GM23338 (cell line): ENCODE data around the gene HNF1B. TPM values are rescaled to one million over a fixed set of nuclear protein-coding genes. Genes with fewer than 3 reads are reported as not detected.

Experiments
- ATAC-seq: fragments of 200-7000 bp; cut with Tn5 transposase; 3 replicates; pipeline ENCODE4 v1.9.1; 2020
- DNase-seq: peaks from one replicate; pipeline ENCODE4 v3.0.0-alpha.2; 2015; ENCODE audit warnings: low spot score
- H2AFZ ChIP-seq: fragments of 200-600 bp; sonication (generic); 2 replicates; pipeline ENCODE4 v1.8.0; 2016; ENCODE audit warnings: antibody characterized with exemption, mild to moderate bottlenecking, moderate library complexity
- H3F3A ChIP-seq: fragments of 200-600 bp; sonication (generic); replicated peaks from 2 replicates; pipeline ENCODE4 v1.8.0; 2017; ENCODE audit warnings: antibody characterized with exemption, mixed run types, low read depth
- H3K27ac ChIP-seq: fragments of 200-600 bp; sonication (generic); 2 replicates; pipeline ENCODE4 v1.6.1; 2016; ENCODE audit warnings: low read depth
- H3K27me3 ChIP-seq: fragments of 200-600 bp; sonication (generic); 2 replicates; pipeline ENCODE4 v1.8.0; 2016; ENCODE audit warnings: mild to moderate bottlenecking, mixed run types, moderate library complexity; ENCODE audit not compliant: insufficient read depth
- H3K36me3 ChIP-seq: fragments of 200-600 bp; sonication (generic); 2 replicates; pipeline ENCODE4 v1.8.0; 2016; ENCODE audit warnings: mild to moderate bottlenecking; ENCODE audit not compliant: insufficient read depth
- H3K4me1 ChIP-seq: fragments of 200-600 bp; sonication (generic); 2 replicates; pipeline ENCODE4 v1.8.0; 2016; ENCODE audit warnings: mild to moderate bottlenecking, moderate library complexity; ENCODE audit not compliant: insufficient read depth
- H3K4me2 ChIP-seq: fragments of 200-600 bp; sonication (generic); 2 replicates; pipeline ENCODE4 v1.7.1; 2017; ENCODE audit warnings: mixed run types
- H3K4me3 ChIP-seq: fragments of 200-600 bp; sonication (generic); 2 replicates; pipeline ENCODE4 v1.6.1; 2016; ENCODE audit warnings: mixed run types
- H3K79me2 ChIP-seq: fragments of 200-600 bp; sonication (generic); replicated peaks from 2 replicates; pipeline ENCODE4 v1.8.0; 2017; ENCODE audit warnings: mild to moderate bottlenecking; ENCODE audit not compliant: insufficient read depth
- H3K9me2 ChIP-seq: fragments of 200-600 bp; sonication (generic); 2 replicates; pipeline ENCODE4 v1.8.0; 2017; ENCODE audit not compliant: insufficient read depth
- H4K20me1 ChIP-seq: fragments of 200-600 bp; sonication (generic); replicated peaks from 2 replicates; pipeline ENCODE4 v1.8.0; 2017; ENCODE audit warnings: mild to moderate bottlenecking; ENCODE audit not compliant: insufficient read depth
- H3K27ac Mint-ChIP-seq: 2 replicates; pipeline ENCODE4 v1.8.0; 2020; ENCODE audit warnings: inconsistent platforms, mild to moderate bottlenecking, moderate library complexity, mixed read lengths
- H3K27me3 Mint-ChIP-seq: 3 replicates; pipeline ENCODE4 v1.8.0; 2022; ENCODE audit warnings: low read depth, mild to moderate bottlenecking, moderate library complexity, mixed read lengths, inconsistent platforms; ENCODE audit not compliant: insufficient read depth, poor library complexity
- H3K36me3 Mint-ChIP-seq: 3 replicates; pipeline ENCODE4 v1.8.0; 2021; ENCODE audit warnings: low read depth, mild to moderate bottlenecking, inconsistent platforms, moderate library complexity, mixed read lengths
- H3K4me1 Mint-ChIP-seq: 3 replicates; pipeline ENCODE4 v1.8.0; 2020; ENCODE audit warnings: mild to moderate bottlenecking, inconsistent platforms, mixed read lengths
- H3K4me3 Mint-ChIP-seq: 3 replicates; pipeline ENCODE4 v1.8.0; 2021; ENCODE audit warnings: moderate library complexity, mild to moderate bottlenecking, inconsistent platforms, mixed read lengths
- H3K9me3 Mint-ChIP-seq: 3 replicates; pipeline ENCODE4 v1.8.0; 2020; ENCODE audit warnings: moderate library complexity, mild to moderate bottlenecking, inconsistent platforms, mixed read lengths
- CREB1 ChIP-seq: fragments of 250-450 bp; sonication (Bioruptor Pico); IDR thresholded peaks from 2 replicates; pipeline ENCODE4 v1.5.0; 2020; ENCODE audit warnings: low read depth, mild to moderate bottlenecking, moderate library complexity
- CTCF ChIP-seq, 2 experiments: fragments of 200-600 bp in 1 of 2; sonication (generic) in 1 of 2; conservative IDR thresholded peaks; 2 replicates each; pipeline versions ENCODE4 v1.5.1 to v1.6.1; 2016 to 2017; ENCODE audit warnings: antibody characterized with exemption in 2 of 2, low read depth in 2 of 2, mild to moderate bottlenecking in 2 of 2, moderate library complexity in 1 of 2
- ETS1 ChIP-seq: IDR thresholded peaks from 2 replicates; pipeline ENCODE4 v1.6.1; 2016; ENCODE audit warnings: antibody characterized with exemption
- EZH2 ChIP-seq: fragments of 200-600 bp; sonication (generic); IDR thresholded peaks from one replicate; pipeline ENCODE4 v1.8.0; 2017; ENCODE audit warnings: antibody characterized with exemption, mild to moderate bottlenecking, low read depth; ENCODE audit not compliant: unreplicated experiment
- EZH2phosphoT487 ChIP-seq: fragments of 200-600 bp; sonication (generic); IDR thresholded peaks from one replicate; pipeline ENCODE4 v1.8.1; 2018; ENCODE audit warnings: antibody characterized with exemption; ENCODE audit not compliant: unreplicated experiment
- JUNB ChIP-seq: IDR thresholded peaks from one replicate; pipeline ENCODE4 v1.6.1; 2016; ENCODE audit warnings: antibody characterized with exemption; ENCODE audit not compliant: unreplicated experiment
- NANOG ChIP-seq: IDR thresholded peaks from 2 replicates; pipeline ENCODE4 v1.6.1; 2016; ENCODE audit warnings: antibody characterized with exemption, borderline replicate concordance
- POLR2AphosphoS5 ChIP-seq: IDR thresholded peaks from 2 replicates; pipeline ENCODE4 v1.6.1; 2016; ENCODE audit warnings: antibody characterized with exemption, low read depth
- REST ChIP-seq: IDR thresholded peaks from one replicate; pipeline ENCODE4 v1.6.1; 2018; ENCODE audit warnings: antibody characterized with exemption; ENCODE audit not compliant: unreplicated experiment
- STAT1 ChIP-seq: IDR thresholded peaks from one replicate; pipeline ENCODE4 v1.6.1; 2016; ENCODE audit warnings: antibody characterized with exemption; ENCODE audit not compliant: unreplicated experiment
- ZNF114 ChIP-seq: fragments of 250-450 bp; sonication (Bioruptor Pico); IDR thresholded peaks from 2 replicates; pipeline ENCODE4 v1.5.0; 2020; ENCODE audit warnings: mild to moderate bottlenecking, moderate library complexity
- ZNF331 ChIP-seq: fragments of 250-450 bp; sonication (Bioruptor Pico); IDR thresholded peaks from 2 replicates; pipeline ENCODE4 v1.5.0; 2020; ENCODE audit warnings: low read depth, mild to moderate bottlenecking, moderate library complexity
- polyA plus RNA-seq: library from polyadenylated mRNA; unstranded; fragments of >200 nt; fragmentation: Nextera tagmentation; extraction: Ambion mirVana; gene quantifications from 2 replicates; pipeline ENCODE4 v1.2.1, GENCODE V29; 2016
- total RNA-seq: library from RNA; depleted of rRNA; stranded (reverse); fragments of >200 nt; shearing (Covaris generic); gene quantifications from 2 replicates; pipeline ENCODE4 v1.2.3, GENCODE V29; 2014

Gene HNF1B
- total and polyA plus RNA-seq, 2 experiments from 2014 or later: 0.07 to 0.19 TPM

- no peak for TF ChIP-seq CTCF (conservative IDR thresholded peaks at IDR 0.05; ENCODE audit: low read depth in 2 of 2)
- TF ChIP-seq NANOG: no peak
- TF ChIP-seq JUNB: no peak
- no peak for TF ChIP-seq ETS1
- TF ChIP-seq REST: no peak
- TF ChIP-seq EZH2phosphoT487: no peak
- TF ChIP-seq ZNF114: no peak
Measured at GRCh38 chr17:37754363-37754762, 9.5 kb upstream of the HNF1B start (continued).

GRCh38 chr17:37752482-37752881, 7.6 kb upstream of the HNF1B start:
- Histone ChIP-seq H3F3A (no peaks in the 10 kb centered on the region), H3K4me3 (no peak overlapping the region), H3K79me2 (no peaks in the 10 kb centered on the region), H3K4me1 (no peaks in the 10 kb centered on the region), H2AFZ (no peak overlapping the region), H4K20me1 (no peaks in the 10 kb centered on the region), H3K27me3 (peaks cover 21% of the 10 kb centered on the region), H3K27ac (no peak overlapping the region), H3K36me3 (no peaks in the 10 kb centered on the region), H3K9me2 (no peaks in the 10 kb centered on the region), H3K4me2 (no peak overlapping the region)
- Mint-ChIP-seq H3K9me3 (no peaks in the 10 kb centered on the region), H3K27ac (no peak overlapping the region), H3K36me3 (no peaks in the 10 kb centered on the region), H3K4me1 (no peaks in the 10 kb centered on the region), H3K4me3 (no peak overlapping the region), H3K27me3 (peaks cover 7% of the 10 kb centered on the region)
- DNase-seq (no peak), ATAC-seq (no peak)
- TF ChIP-seq STAT1 (no peak), CREB1 (CRISPR knock-in tag) (no peak), EZH2 (no peak), POLR2AphosphoS5 (no peak), JUNB (no peak), EZH2phosphoT487 (no peak), NANOG (no peak), ZNF331 (CRISPR knock-in tag) (no peak), ZNF114 (no peak)
